ENCODE results near the gene ICAM4. TPM values are rescaled to one million over a fixed set of nuclear protein-coding genes. Genes with fewer than 3 reads are reported as not detected.

The ICAM4 gene
- total RNA-seq, 1 experiment from 2014 or later = 2.0 TPM

DNA sequence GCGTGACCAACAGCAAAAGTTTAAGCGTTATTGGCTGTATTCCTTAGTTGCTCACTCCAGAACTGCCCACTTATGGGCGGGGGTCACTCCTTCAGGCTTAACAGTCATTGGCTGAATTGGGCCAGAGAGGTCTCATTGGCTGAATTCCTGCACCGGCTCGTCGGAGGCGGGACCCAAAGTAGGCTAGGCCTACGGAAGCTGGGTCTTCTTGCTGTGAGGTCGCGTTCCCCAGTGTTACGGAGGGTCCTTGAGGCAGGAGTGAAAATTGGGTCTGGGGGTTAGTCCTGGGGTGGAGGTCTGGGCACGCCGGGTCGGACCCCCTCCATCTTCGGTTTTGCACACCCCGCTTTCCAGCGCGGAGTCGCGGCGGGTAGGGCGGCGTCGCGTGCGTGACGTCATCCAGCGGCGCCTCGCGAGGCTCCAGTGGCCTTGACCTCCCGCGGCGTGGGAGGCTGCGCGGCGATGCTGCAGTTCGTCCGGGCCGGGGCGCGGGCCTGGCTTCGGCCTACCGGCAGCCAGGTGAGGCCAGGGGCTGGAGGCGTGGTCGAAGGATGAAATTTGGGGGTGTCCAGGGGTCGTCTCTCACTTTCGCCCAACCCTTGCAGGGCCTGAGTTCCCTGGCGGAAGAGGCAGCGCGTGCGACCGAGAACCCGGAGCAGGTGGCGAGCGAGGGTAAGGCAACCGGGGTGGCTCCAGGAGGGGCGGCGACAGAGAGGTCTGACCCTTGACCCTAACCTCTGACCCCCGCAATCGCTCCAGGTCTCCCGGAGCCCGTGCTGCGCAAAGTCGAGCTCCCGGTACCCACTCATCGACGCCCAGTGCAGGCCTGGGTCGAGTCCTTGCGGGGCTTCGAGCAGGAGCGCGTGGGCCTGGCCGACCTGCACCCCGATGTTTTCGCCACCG, 34.7 kb upstream of the ICAM4 start, which contains the start of gene MRPL4 (continued):
- TF ChIP-seq, protein P1, sequence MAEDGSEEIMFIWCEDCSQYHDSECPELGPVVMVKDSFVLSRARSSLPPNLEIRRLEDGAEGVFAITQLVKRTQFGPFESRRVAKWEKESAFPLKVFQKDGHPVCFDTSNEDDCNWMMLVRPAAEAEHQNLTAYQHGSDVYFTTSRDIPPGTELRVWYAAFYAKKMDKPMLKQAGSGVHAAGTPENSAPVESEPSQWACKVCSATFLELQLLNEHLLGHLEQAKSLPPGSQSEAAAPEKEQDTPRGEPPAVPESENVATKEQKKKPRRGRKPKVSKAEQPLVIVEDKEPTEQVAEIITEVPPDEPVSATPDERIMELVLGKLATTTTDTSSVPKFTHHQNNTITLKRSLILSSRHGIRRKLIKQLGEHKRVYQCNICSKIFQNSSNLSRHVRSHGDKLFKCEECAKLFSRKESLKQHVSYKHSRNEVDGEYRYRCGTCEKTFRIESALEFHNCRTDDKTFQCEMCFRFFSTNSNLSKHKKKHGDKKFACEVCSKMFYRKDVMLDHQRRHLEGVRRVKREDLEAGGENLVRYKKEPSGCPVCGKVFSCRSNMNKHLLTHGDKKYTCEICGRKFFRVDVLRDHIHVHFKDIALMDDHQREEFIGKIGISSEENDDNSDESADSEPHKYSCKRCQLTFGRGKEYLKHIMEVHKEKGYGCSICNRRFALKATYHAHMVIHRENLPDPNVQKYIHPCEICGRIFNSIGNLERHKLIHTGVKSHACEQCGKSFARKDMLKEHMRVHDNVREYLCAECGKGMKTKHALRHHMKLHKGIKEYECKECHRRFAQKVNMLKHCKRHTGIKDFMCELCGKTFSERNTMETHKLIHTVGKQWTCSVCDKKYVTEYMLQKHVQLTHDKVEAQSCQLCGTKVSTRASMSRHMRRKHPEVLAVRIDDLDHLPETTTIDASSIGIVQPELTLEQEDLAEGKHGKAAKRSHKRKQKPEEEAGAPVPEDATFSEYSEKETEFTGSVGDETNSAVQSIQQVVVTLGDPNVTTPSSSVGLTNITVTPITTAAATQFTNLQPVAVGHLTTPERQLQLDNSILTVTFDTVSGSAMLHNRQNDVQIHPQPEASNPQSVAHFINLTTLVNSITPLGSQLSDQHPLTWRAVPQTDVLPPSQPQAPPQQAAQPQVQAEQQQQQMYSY (CRISPR knock-in tag; IDR thresholded peaks at IDR 0.05) = no peak
- TF ChIP-seq CREB1 (CRISPR knock-in tag; IDR thresholded peaks at IDR 0.05) = peak; percentile 81
- TF ChIP-seq, protein P2, sequence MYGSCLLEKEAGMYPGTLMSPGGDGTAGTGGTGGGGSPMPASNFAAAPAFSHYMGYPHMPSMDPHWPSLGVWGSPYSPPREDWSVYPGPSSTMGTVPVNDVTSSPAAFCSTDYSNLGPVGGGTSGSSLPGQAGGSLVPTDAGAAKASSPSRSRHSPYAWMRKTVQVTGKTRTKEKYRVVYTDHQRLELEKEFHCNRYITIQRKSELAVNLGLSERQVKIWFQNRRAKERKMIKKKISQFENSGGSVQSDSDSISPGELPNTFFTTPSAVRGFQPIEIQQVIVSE (CRISPR knock-in tag; IDR thresholded peaks at IDR 0.05; ENCODE audit: borderline replicate concordance) = no peak
- TF ChIP-seq, protein P3, sequence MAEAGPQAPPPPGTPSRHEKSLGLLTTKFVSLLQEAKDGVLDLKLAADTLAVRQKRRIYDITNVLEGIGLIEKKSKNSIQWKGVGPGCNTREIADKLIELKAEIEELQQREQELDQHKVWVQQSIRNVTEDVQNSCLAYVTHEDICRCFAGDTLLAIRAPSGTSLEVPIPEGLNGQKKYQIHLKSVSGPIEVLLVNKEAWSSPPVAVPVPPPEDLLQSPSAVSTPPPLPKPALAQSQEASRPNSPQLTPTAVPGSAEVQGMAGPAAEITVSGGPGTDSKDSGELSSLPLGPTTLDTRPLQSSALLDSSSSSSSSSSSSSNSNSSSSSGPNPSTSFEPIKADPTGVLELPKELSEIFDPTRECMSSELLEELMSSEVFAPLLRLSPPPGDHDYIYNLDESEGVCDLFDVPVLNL (CRISPR knock-in tag; IDR thresholded peaks at IDR 0.05; ENCODE audit: borderline replicate concordance, low read depth) = no peak
- TF ChIP-seq GABPB1 (CRISPR knock-in tag; IDR thresholded peaks at IDR 0.05) = peak; percentile 78
- TF ChIP-seq, protein P4, sequence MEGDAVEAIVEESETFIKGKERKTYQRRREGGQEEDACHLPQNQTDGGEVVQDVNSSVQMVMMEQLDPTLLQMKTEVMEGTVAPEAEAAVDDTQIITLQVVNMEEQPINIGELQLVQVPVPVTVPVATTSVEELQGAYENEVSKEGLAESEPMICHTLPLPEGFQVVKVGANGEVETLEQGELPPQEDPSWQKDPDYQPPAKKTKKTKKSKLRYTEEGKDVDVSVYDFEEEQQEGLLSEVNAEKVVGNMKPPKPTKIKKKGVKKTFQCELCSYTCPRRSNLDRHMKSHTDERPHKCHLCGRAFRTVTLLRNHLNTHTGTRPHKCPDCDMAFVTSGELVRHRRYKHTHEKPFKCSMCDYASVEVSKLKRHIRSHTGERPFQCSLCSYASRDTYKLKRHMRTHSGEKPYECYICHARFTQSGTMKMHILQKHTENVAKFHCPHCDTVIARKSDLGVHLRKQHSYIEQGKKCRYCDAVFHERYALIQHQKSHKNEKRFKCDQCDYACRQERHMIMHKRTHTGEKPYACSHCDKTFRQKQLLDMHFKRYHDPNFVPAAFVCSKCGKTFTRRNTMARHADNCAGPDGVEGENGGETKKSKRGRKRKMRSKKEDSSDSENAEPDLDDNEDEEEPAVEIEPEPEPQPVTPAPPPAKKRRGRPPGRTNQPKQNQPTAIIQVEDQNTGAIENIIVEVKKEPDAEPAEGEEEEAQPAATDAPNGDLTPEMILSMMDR (IDR thresholded peaks at IDR 0.05) = no peak
- no peak for TF ChIP-seq JAZF1 (CRISPR knock-in tag; IDR thresholded peaks at IDR 0.05)
- TF ChIP-seq ZNF671 (CRISPR knock-in tag; IDR thresholded peaks at IDR 0.05) = no peak
- TF ChIP-seq, protein P5, sequence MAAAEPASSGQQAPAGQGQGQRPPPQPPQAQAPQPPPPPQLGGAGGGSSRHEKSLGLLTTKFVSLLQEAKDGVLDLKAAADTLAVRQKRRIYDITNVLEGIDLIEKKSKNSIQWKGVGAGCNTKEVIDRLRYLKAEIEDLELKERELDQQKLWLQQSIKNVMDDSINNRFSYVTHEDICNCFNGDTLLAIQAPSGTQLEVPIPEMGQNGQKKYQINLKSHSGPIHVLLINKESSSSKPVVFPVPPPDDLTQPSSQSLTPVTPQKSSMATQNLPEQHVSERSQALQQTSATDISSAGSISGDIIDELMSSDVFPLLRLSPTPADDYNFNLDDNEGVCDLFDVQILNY (CRISPR knock-in tag; IDR thresholded peaks at IDR 0.05) = peak; percentile 74
- 0 out of 2 replicates have a peak, but pooled peaks have one; percentile 51 for TF ChIP-seq NFATC4 (CRISPR knock-in tag; IDR thresholded peaks at IDR 0.05)
- no peak for TF ChIP-seq EMX1 (CRISPR knock-in tag; IDR thresholded peaks at IDR 0.05)
- TF ChIP-seq, protein P6, sequence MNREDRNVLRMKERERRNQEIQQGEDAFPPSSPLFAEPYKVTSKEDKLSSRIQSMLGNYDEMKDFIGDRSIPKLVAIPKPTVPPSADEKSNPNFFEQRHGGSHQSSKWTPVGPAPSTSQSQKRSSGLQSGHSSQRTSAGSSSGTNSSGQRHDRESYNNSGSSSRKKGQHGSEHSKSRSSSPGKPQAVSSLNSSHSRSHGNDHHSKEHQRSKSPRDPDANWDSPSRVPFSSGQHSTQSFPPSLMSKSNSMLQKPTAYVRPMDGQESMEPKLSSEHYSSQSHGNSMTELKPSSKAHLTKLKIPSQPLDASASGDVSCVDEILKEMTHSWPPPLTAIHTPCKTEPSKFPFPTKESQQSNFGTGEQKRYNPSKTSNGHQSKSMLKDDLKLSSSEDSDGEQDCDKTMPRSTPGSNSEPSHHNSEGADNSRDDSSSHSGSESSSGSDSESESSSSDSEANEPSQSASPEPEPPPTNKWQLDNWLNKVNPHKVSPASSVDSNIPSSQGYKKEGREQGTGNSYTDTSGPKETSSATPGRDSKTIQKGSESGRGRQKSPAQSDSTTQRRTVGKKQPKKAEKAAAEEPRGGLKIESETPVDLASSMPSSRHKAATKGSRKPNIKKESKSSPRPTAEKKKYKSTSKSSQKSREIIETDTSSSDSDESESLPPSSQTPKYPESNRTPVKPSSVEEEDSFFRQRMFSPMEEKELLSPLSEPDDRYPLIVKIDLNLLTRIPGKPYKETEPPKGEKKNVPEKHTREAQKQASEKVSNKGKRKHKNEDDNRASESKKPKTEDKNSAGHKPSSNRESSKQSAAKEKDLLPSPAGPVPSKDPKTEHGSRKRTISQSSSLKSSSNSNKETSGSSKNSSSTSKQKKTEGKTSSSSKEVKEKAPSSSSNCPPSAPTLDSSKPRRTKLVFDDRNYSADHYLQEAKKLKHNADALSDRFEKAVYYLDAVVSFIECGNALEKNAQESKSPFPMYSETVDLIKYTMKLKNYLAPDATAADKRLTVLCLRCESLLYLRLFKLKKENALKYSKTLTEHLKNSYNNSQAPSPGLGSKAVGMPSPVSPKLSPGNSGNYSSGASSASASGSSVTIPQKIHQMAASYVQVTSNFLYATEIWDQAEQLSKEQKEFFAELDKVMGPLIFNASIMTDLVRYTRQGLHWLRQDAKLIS (CRISPR knock-in tag; IDR thresholded peaks at IDR 0.05; ENCODE audit: borderline replicate concordance) = no peak

DNA sequence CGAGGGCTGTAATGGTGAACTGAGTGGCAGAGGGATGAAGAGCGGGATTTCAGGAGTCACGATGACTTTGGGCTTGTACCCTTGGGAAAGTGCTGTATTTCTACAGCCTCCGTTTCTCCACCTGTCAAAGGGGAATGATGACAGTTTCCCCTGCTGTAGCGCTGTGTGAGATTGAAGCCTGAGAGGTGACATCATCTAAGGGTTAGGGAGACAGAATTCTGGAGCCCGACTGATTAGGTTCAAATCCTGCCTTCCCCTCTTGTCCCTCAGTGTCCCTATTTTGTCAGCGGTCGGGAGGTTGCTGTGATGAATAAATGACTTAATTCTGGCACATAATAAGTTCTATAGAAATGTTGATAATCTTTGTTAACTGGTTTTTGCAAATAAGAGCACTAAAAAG, 34.0 kb upstream of the ICAM4 start:
- Mint-ChIP-seq H3K27me3 (ENCODE audit: low read depth) (peaks cover 2% of the 10 kb centered on the region; the same call in 1 of the 2 replicates), H3K27ac (no peak overlapping the region), H3K9me3 (no peaks in the 10 kb centered on the region), H3K36me3 (peaks cover 31% of the 10 kb centered on the region), H3K4me3 (peak overlapping the region; percentile 95), H3K4me1 (peaks cover 5% of the 10 kb centered on the region)
- ChIA-PET POLR2A (no interaction called here), CTCF (no interaction called here)
- ATAC-seq (no peak), DNase-seq (ENCODE audit: low spot score) (no peak)
- TF ChIP-seq, protein P7, sequence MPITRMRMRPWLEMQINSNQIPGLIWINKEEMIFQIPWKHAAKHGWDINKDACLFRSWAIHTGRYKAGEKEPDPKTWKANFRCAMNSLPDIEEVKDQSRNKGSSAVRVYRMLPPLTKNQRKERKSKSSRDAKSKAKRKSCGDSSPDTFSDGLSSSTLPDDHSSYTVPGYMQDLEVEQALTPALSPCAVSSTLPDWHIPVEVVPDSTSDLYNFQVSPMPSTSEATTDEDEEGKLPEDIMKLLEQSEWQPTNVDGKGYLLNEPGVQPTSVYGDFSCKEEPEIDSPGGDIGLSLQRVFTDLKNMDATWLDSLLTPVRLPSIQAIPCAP (CRISPR knock-in tag; IDR thresholded peaks at IDR 0.05) = no peak
- TF ChIP-seq, protein P8, sequence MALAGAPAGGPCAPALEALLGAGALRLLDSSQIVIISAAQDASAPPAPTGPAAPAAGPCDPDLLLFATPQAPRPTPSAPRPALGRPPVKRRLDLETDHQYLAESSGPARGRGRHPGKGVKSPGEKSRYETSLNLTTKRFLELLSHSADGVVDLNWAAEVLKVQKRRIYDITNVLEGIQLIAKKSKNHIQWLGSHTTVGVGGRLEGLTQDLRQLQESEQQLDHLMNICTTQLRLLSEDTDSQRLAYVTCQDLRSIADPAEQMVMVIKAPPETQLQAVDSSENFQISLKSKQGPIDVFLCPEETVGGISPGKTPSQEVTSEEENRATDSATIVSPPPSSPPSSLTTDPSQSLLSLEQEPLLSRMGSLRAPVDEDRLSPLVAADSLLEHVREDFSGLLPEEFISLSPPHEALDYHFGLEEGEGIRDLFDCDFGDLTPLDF (CRISPR knock-in tag; IDR thresholded peaks at IDR 0.05) = no peak
